ENCODE results near the gene PLA2G4B. TPM values are rescaled to one million over a fixed set of nuclear protein-coding genes. Genes with fewer than 3 reads are reported as not detected.

PLA2G4B gene
- total RNA-seq, 1 donor from 2014 or later: 13.1 TPM

GRCh38 chr15:41804361-41804760, 34.3 kb upstream of the PLA2G4B start:
- Mint-ChIP-seq H3K27ac (no peak overlapping the region), H3K27me3 (no peaks in the 10 kb centered on the region), H3K9me3 (ENCODE audit: low read depth) (no peaks in the 10 kb centered on the region), H3K36me3 (ENCODE audit: insufficient read depth) (peaks cover 5% of the 10 kb centered on the region), H3K4me1 (ENCODE audit: low read depth) (no peaks in the 10 kb centered on the region), H3K4me3 (ENCODE audit: low read depth) (no peak overlapping the region)
- no peak for DNase-seq (ENCODE audit: low spot score, unreplicated experiment)
- TF ChIP-seq CTCF (IDR thresholded peaks at IDR 0.05; ENCODE audit: unreplicated experiment): no peak

- H3K36me3 Mint-ChIP-seq (ENCODE audit: insufficient read depth): peaks cover 5% of the 10 kb centered on the region
- no peak for TF ChIP-seq CTCF (IDR thresholded peaks at IDR 0.05; ENCODE audit: unreplicated experiment)
- no peak for DNase-seq (ENCODE audit: low spot score, unreplicated experiment)
- H3K4me3 Mint-ChIP-seq (ENCODE audit: low read depth): no peak overlapping the region
- no peaks in the 10 kb centered on the region for H3K4me1 Mint-ChIP-seq (ENCODE audit: low read depth)
- H3K27ac Mint-ChIP-seq: no peak overlapping the region
- no peaks in the 10 kb centered on the region for H3K9me3 Mint-ChIP-seq (ENCODE audit: low read depth)
- no peaks in the 10 kb centered on the region for H3K27me3 Mint-ChIP-seq
These were observed 33.6 kb upstream of the PLA2G4B start for GRCh38 chr15:41804916-41805666.

GRCh38 chr15:41805711-41806110, 32.9 kb upstream of the PLA2G4B start:
- H3K27ac Mint-ChIP-seq: no peak overlapping the region
- H3K9me3 Mint-ChIP-seq (ENCODE audit: low read depth): no peaks in the 10 kb centered on the region
- no peaks in the 10 kb centered on the region for H3K4me1 Mint-ChIP-seq (ENCODE audit: low read depth)
- no peak for DNase-seq (ENCODE audit: low spot score, unreplicated experiment)
- no peak overlapping the region for H3K4me3 Mint-ChIP-seq (ENCODE audit: low read depth)
- H3K36me3 Mint-ChIP-seq (ENCODE audit: insufficient read depth): peaks cover 3% of the 10 kb centered on the region
- TF ChIP-seq CTCF (IDR thresholded peaks at IDR 0.05; ENCODE audit: unreplicated experiment): no peak
- H3K27me3 Mint-ChIP-seq: no peaks in the 10 kb centered on the region

GRCh38 chr15:41806291-41807181, 32.1 kb upstream of the PLA2G4B start:
- no peaks in the 10 kb centered on the region for H3K27me3 Mint-ChIP-seq
- H3K36me3 Mint-ChIP-seq (ENCODE audit: insufficient read depth): no peaks in the 10 kb centered on the region
- no peaks in the 10 kb centered on the region for H3K9me3 Mint-ChIP-seq (ENCODE audit: low read depth)
- TF ChIP-seq CTCF (IDR thresholded peaks at IDR 0.05; ENCODE audit: unreplicated experiment): no peak
- H3K4me3 Mint-ChIP-seq (ENCODE audit: low read depth): no peak overlapping the region
- H3K27ac Mint-ChIP-seq: peak overlapping the region; percentile 60
- no peaks in the 10 kb centered on the region for H3K4me1 Mint-ChIP-seq (ENCODE audit: low read depth)
- DNase-seq (ENCODE audit: low spot score, unreplicated experiment): no peak

- Mint-ChIP-seq H3K27me3 (no peaks in the 10 kb centered on the region), H3K4me3 (ENCODE audit: low read depth) (no peak overlapping the region), H3K27ac (no peak overlapping the region), H3K36me3 (ENCODE audit: insufficient read depth) (peaks cover 4% of the 10 kb centered on the region), H3K9me3 (ENCODE audit: low read depth) (no peaks in the 10 kb centered on the region), H3K4me1 (ENCODE audit: low read depth) (no peaks in the 10 kb centered on the region)
- no peak for TF ChIP-seq CTCF (IDR thresholded peaks at IDR 0.05; ENCODE audit: unreplicated experiment)
- no peak for DNase-seq (ENCODE audit: low spot score, unreplicated experiment)
These were observed 29.5 kb upstream of the PLA2G4B start for GRCh38 chr15:41809121-41809520.
